GM12875 (cell line): ENCODE data around the gene CNPPD1.

Source experiments
- H3K4me3 ChIP-seq: one replicate; pipeline ENCODE4 v1.5.1; 2011; ENCODE audit warnings: low read depth, low read length, control low read depth
- TF ChIP-seq, protein P1 (sequence below): IDR thresholded peaks from 2 replicates; pipeline ENCODE4 v1.5.1; 2011; ENCODE audit warnings: low read depth, mild to moderate bottlenecking, control low read depth, inconsistent platforms, low read length, moderate library complexity, borderline replicate concordance; ENCODE audit not compliant: insufficient read depth

The CNPPD1 gene

DNA sequence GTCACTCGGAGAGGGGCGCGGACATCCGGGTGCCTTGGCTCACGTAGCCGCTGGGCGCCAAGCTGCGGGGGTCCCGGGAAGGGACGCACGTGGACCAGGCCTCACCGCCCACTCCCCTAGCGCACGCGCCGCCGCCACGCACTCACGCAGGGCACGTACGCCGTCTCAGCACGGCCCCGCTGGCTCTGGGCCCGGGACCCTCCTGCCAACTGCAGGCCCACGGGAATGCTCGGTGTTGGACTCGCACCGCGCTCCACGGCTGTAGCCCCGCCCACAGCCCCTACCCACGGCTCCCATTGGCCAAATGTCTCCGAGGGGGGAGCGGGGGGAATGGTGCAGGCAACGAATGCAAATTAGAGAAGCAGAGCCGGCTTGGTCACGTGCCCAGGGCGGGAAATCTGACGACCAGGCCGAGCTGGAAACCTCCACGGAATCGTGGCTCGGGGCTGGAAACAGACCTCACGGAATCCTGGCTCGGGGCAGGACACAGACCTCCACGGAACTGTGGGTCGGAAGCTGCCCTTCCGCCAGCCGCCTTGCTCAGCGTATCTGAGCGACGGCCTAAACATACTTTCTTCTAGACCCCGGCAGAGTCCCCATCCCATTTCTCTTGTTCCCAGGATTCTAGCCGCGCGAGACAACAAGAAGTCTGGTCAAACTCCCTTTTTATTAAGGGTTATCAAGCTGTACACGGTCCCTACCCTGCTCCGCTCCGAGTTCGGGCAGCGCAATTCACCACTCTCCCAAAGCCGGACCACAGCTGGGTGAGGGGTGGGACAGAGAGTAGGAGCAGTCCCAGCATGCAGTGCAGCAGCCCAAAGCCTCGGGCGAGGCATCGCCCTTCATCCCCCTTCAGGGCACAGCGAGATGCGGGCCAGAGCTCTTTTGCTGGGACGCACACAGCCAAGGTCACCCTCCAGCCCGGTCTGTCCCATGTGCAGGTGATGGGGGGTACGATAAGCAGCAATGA is 42.3 kb upstream of the CNPPD1 start, which contains the start of gene ABCB6:
TSS of gene ABCB6 (minus strand) at position 227 of the 970 bp plus-strand sequence. CDS start 285 bp downstream, outside the sequence.
- TF ChIP-seq, protein P1, sequence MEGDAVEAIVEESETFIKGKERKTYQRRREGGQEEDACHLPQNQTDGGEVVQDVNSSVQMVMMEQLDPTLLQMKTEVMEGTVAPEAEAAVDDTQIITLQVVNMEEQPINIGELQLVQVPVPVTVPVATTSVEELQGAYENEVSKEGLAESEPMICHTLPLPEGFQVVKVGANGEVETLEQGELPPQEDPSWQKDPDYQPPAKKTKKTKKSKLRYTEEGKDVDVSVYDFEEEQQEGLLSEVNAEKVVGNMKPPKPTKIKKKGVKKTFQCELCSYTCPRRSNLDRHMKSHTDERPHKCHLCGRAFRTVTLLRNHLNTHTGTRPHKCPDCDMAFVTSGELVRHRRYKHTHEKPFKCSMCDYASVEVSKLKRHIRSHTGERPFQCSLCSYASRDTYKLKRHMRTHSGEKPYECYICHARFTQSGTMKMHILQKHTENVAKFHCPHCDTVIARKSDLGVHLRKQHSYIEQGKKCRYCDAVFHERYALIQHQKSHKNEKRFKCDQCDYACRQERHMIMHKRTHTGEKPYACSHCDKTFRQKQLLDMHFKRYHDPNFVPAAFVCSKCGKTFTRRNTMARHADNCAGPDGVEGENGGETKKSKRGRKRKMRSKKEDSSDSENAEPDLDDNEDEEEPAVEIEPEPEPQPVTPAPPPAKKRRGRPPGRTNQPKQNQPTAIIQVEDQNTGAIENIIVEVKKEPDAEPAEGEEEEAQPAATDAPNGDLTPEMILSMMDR, result no peak
- H3K4me3 ChIP-seq, result peak within 1 kb of the TSS; percentile 56

DNA sequence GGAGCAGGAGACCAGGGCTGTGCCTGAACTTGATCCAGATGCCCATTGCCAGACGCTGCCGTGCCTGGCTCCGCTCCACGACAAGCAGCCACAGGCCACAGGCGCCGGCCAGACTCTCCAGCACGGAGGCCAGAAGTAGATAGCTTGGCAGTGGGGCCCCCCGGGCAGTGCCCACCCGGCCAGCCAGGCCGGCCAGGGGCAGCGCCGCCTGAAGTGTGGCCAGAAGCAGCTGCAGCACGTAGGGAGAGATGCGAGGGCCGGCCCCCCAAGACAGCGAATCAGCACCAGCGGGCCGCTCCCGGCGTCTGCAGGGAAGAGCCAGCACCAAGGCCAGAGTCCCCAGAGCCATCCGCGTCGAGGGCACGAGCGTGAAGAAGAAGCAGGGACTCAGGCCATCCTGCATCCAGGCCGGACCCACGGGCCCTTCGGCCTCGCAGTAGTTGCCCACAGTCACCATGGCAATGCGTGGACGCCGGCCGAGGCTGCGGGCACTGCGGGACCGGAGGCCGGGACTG is 41.5 kb upstream of the CNPPD1 start:
- TF ChIP-seq, protein P1, result no peak
- H3K4me3 ChIP-seq, result peak overlapping the region; percentile 56

DNA sequence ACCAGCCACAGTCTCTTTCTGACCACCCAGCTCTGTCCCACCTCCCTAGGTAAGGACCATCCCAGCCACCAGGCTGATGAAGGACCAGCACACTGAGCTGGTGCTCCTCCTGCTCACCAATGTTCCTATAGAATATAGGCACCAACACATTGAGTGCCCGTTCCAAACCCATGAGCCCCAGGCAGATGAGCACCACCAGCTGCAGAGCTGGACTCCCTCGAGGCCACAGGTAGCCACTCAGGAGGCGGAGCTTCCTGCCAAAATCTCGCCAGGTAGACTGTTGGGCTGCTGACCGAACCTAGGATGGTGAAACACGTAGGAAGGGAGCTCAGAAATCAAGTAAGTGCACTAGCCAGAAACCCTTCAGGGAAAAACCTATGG is 39.8 kb upstream of the CNPPD1 start:
- TF ChIP-seq, protein P1, result no peak
- H3K4me3 ChIP-seq, result no peak overlapping the region

DNA sequence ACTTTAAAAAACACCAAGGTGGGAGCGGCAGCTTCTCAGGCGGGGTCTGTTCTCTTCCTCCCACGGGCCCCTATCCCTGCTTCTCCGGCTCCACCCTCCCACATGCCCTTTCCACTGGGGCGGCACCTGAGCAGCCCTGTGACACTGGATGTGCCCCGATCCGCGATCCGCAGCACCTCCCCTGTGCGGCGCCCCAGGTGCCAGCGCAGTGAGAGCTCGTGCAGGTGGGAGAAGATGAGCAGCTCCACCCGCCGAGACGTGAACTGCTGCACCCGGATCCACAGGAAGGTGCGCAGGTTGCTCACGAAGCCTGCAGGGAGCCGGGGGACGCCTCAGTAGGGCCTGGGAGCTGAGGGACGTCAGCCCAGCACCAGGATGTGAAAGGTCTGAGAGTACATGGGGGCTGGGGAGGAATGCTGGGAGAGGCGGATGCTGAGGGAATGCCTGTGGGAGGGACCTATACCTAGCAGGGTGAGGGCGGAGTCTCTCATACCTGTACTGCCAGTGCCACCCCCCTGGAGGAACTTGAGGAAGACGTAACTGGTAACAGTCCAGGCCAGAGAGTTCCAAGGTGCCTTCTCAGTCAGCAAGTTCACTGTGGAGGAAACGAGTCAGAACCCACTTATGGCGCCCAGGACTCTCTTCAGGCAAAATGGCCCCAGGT is 39.3 kb upstream of the CNPPD1 start:
- TF ChIP-seq, protein P1, result no peak

DNA sequence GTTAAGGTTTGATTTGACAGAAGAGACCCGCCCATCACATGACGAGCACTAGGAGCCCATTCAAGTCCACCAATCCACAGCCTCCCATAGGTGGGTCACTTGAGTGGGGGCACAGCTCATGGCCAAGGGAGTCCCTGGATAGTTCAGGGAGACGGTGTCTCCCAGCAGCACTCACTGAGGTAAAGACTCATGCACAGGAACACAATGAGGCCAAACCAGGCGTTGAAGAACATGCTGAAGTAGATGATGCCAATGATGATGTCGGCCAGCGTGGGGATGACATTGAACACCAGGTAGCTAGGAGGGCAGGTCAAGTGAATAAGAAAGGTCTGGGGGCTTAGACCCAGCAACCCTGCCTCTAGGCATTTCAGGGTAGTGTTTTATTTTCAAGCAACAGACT is 38.1 kb upstream of the CNPPD1 start:
- TF ChIP-seq, protein P1, result no peak
- no peak overlapping the region for H3K4me3 ChIP-seq

More for the DNA sequence above, 39.3 kb upstream of the CNPPD1 start:
- H3K4me3 ChIP-seq, result no peak overlapping the region

DNA sequence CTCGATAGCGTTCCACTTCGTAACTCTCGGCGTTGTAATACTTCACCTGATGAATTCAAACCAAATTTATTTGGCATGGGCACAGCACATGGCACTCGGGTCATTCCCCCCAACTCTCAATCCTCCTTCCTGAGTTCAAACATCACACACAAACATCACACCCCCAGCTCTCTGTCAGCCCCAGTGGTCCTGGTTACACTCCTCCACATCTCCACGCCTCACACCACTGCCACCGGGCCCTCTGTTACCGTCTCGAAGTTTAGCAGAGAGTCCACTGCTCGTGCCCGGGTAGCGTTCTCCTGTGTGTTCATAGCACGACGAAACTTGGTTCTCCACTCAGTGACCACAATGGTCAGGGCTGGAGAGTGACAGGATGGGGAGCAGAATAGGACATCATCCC is 37.4 kb upstream of the CNPPD1 start:
- TF ChIP-seq, protein P1, result no peak
- H3K4me3 ChIP-seq, result no peak overlapping the region
